ENCODE data around the gene ZNF33B.
A peak's percentile ranks its signal among the peaks of the same experiment; 100 is the strongest.
"Not testable (repeated sequence)": the region's sequence is repeated elsewhere in the genome, so short reads cannot be mapped to it uniquely, and the experiment has no call there.

Gene ZNF33B

DNA sequence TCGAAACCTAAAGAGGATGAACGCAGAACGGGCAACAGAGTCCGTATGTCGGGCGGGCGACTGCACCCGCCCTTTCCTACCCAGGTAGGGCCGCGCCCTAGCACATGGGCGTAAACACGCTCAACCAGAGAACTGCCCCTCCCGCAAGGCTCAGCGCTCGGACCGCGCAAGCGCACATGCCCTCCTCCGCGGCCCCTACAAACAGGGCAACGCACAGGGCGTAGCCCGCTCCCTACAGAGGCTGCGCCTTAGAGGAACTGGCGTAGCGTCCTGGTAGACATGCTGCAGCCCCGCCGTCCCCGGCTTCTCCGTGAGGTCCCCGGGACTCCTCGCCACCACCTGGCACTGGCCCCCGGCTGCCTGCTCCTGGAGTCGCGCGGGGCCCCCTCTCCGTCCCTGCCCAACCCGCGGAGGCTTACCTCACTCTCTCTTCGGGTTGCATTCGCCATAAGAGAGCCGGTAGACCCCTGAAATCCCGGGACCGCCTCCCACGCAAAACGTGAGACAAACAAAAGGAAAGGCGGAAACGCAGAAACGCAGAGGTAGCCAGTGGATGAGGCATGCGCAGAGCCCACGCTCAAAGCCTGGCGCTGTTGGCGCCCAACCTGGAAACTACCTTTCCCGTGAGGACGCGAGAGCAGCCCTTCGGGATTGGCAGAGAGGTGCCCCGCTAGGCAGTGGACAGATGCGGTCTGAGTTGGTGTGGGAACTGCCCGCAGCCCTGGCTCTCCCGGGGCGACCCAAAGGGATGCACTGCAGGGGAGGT, at the start of gene ZNF33B:
Gene ZNF33B (minus strand): TSS at position 516 of the 766 bp plus-strand sequence. CDS start 1,642 bp downstream, outside the sequence.
- H3K4me3 Mint-ChIP-seq: peak within 1 kb of the TSS; percentile 94
- peaks cover 23% of the 10 kb centered on the region for H3K4me1 Mint-ChIP-seq
- peak; percentile 98 for ATAC-seq
- no peaks in the 10 kb centered on the region for H3K9me3 Mint-ChIP-seq
- peak within 1 kb of the TSS; percentile 97 for H3K27ac Mint-ChIP-seq
- DNase-seq (ENCODE audit: low spot score in 2 of 2): peak; percentile 93 to 97
- peaks cover 8% of the 10 kb centered on the region for H3K36me3 Mint-ChIP-seq

DNA sequence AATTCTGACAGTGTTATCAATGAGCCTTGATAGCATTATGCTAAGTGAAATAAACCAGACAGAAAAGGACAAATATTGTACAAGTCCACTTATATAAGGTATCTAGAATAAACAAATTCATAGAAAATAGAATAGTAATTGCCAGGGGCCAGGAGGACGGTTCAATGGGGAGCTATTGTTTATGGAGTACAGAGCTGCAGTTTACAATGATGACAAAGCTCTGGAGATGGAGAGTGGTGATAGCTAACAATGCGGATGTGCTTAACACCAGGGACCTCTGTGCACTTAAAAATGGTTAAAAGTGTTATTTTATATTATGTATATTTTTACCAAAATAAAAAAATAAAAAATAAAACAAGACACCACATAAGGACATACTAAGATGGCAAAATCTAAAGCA, 46.1 kb upstream of the ZNF33B start:
- DNase-seq (ENCODE audit: low spot score in 2 of 2) (no peak), ATAC-seq (no peak)
- no peaks in the 10 kb centered on the region for H3K4me1 Mint-ChIP-seq
- no peak overlapping the region for H3K27ac Mint-ChIP-seq
- H3K36me3 Mint-ChIP-seq: no peaks in the 10 kb centered on the region
- no peak overlapping the region for H3K4me3 Mint-ChIP-seq
- H3K9me3 Mint-ChIP-seq: no peaks in the 10 kb centered on the region

DNA sequence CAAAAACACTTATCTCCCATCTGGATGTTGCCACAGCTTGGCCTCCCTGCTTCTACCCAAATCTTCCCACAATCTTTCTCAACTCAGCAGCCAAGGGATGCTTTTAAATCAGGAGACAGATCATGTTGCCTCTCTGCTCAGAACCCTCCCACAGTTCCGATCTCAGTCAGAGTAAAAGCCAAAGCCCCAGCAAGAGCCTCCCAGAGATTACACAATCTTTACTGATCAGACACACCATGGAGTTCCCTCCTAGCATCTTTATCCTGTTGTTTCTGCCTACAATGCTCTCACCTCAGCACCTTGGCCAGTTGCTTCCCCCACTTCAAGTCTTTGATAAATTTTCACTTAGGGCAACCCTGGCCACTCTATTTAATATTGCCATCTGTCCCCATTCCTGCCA, 41.9 kb upstream of the ZNF33B start:
- ATAC-seq: no peak
- no peak overlapping the region for H3K4me3 Mint-ChIP-seq

DNA sequence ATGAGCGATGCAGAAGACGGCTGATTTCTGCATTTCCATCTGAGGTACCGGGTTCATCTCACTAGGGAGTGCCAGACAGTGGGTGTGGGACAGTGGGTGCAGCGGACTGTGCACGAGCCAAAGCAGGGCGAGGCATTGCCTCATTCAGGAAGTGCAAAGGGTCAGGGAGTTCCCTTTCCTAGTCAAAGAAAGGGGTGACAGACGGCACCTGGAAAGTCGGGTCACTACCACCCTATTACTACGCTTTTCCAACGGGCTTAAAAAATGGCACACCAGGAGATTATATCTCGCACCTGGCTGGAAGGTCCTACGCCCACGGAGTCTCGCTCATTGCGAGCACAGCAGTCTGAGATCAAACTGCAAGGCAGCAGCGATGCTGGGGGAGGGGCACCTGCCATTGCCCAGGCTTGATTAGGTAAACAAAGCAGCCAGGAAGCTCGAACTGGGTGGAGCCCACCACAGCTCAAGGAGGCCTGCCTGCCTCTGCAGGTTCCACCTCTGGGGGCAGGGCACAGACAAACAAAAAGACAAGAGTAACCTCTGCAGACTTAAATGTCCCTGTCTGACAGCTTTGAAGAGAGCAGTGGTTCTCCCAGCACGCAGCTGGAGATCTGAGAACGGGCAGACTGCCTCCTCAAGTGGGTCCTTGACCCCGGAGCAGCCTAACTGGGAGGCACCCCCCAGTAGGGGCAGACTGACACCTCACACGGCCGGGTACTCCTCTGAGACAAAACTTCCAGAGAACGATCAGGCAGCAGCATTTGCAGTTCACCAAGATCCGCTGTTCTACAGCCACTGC, 27.0 kb upstream of the ZNF33B start:
- H3K27ac Mint-ChIP-seq; H3K4me1 Mint-ChIP-seq; H3K9me3 Mint-ChIP-seq; ATAC-seq; H3K36me3 Mint-ChIP-seq; DNase-seq (ENCODE audit: low spot score in 2 of 2): not testable (repeated sequence)
- H3K4me3 Mint-ChIP-seq: peak overlapping the region; percentile 35

More for the DNA sequence above, 41.9 kb upstream of the ZNF33B start:
- Mint-ChIP-seq H3K4me1 (no peaks in the 10 kb centered on the region), H3K27ac (no peak overlapping the region), H3K36me3 (no peaks in the 10 kb centered on the region), H3K9me3 (peaks cover 2% of the 10 kb centered on the region)
- DNase-seq (ENCODE audit: low spot score in 2 of 2): no peak

DNA sequence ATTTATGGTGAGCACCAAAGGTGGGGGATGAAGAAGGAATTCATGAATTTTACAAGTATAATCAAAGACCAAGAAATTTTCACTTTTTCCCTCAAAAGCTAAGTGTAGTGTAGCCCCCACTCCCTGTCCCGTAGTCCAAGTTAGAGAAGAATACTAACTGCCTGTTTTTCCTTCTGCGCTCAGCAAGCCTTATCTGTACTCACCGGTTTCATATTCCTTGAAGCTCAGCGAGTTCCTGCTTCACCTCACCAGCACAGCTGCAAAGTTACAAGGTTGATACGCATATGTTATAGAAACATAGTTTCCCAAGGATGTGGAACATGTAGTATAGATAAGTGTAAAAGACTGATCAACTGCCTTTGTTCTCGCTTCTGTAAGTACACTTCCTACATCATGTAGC, 16.0 kb upstream of the ZNF33B start:
- Mint-ChIP-seq H3K4me1 (no peaks in the 10 kb centered on the region), H3K36me3 (no peaks in the 10 kb centered on the region), H3K9me3 (no peaks in the 10 kb centered on the region), H3K27ac (no peak overlapping the region), H3K4me3 (no peak overlapping the region)
- DNase-seq (ENCODE audit: low spot score in 2 of 2): no peak
- no peak for ATAC-seq

DNA sequence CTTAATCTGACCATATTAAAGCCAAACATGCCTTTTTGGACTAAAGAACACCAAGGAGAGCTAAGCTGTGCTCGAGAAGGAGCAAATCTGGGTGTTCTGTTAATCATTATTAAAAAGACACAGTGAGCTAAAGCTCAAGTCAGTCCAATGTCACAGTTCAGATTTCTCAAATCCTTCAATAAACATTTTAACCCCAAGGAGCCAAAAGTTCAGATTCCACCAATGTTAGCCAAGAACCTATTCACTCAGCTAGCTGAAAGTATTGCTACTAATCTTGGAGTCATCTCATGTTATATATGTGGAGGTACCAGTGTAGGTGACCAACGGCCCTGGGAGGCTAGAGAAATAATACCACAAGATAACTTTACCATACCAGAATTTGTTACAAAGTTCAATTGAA, 14.5 kb upstream of the ZNF33B start:
- ATAC-seq (no peak), DNase-seq (ENCODE audit: low spot score in 2 of 2) (no peak)
- no peaks in the 10 kb centered on the region for H3K36me3 Mint-ChIP-seq
- H3K4me3 Mint-ChIP-seq: no peak overlapping the region
- no peak overlapping the region for H3K27ac Mint-ChIP-seq
- no peaks in the 10 kb centered on the region for H3K4me1 Mint-ChIP-seq
- no peaks in the 10 kb centered on the region for H3K9me3 Mint-ChIP-seq

DNA sequence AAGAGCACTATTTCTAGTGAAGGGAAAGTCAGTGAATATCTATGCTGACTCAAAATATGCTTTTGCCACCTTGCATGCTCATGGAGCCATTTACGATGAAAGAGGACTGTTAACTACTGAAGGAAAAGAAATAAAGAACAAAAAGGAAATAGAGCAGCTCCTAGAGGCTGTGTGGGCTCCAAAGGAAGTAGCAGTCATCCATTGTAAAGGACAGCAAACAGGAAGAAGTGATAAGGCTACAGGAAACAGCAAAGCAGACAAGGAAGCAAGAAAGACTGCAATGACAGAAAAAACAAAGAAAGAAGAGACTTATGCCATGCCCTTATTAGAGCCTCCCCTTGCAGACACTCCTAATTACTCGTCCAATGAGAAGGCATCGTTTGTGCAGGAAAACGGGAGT, 12.0 kb upstream of the ZNF33B start:
- Mint-ChIP-seq H3K36me3 (no peaks in the 10 kb centered on the region), H3K4me1 (no peaks in the 10 kb centered on the region), H3K27ac (no peak overlapping the region), H3K4me3 (no peak overlapping the region), H3K9me3 (no peaks in the 10 kb centered on the region)
- no peak for DNase-seq (ENCODE audit: low spot score in 2 of 2)
- no peak for ATAC-seq

DNA sequence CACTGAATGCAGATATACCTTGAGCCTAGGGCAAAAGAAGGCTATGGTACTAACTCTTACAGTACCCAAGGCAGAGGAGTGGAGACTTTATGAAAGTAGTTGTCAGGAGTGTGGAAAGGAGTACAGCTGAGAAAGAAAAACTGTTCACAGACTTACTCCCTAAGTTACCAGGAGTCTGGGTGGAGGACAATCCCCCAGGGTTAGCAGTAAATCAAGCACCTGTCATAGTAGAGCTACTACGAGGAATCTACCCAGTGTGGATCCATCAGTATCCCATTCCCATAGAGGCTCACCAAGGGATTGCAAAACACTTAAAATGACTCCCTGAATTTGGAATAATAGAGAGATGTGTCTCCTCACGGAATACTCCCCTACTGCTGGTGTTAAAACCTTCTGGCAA, 10.1 kb upstream of the ZNF33B start:
- no peaks in the 10 kb centered on the region for H3K9me3 Mint-ChIP-seq
- DNase-seq (ENCODE audit: low spot score in 2 of 2) (no peak), ATAC-seq (no peak)
- H3K4me1 Mint-ChIP-seq: no peaks in the 10 kb centered on the region
- H3K4me3 Mint-ChIP-seq: no peak overlapping the region
- H3K36me3 Mint-ChIP-seq: no peaks in the 10 kb centered on the region
- H3K27ac Mint-ChIP-seq: no peak overlapping the region

DNA sequence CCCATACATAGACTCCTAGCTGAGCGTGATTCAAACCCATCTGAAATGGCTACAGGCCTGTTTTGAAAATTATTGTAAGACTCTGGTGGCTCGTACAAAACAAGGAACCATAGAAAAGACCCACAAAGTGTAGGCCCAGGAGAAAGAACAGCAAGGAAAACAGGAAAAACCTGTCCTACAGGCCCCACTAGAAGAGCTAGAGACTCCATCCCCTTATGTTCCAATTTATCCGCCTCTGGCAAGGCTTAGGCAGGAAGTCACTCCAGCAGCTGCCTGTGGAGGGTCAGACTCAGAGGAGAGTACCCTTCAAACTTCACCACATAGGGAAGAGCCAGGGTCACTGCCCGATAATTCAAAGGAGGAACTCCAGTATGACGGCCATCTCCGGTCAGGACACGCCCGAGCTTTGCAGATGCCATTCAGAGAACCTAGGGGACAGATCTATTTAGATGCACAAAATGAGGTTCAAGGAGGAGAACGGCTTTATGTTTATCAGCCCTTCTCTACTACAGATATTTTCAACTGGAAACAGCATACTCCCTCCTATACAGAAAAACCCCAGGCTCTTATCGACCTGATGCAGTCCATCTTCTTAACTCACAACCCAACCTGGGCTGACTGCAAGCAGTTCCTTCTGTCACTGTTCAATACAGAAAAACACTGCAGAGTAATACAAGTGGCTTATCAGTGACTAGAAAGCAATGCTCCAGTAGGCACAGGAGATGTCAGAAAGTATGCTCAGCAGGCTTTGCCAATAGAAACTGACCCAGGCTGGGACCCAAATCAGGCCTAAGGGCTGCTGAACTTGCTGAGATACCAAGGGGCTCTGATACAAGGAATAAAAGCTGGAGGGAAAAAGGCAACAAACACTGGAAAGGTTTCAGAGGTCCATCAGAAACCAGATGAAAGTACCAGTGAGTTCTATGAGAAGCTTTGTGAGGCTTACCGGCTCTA, 8.6 kb upstream of the ZNF33B start:
- Mint-ChIP-seq H3K9me3 (no peaks in the 10 kb centered on the region), H3K27ac (no peak overlapping the region), H3K36me3 (no peaks in the 10 kb centered on the region), H3K4me1 (no peaks in the 10 kb centered on the region), H3K4me3 (no peak overlapping the region)
- ATAC-seq (no peak), DNase-seq (ENCODE audit: low spot score in 2 of 2) (no peak)

DNA sequence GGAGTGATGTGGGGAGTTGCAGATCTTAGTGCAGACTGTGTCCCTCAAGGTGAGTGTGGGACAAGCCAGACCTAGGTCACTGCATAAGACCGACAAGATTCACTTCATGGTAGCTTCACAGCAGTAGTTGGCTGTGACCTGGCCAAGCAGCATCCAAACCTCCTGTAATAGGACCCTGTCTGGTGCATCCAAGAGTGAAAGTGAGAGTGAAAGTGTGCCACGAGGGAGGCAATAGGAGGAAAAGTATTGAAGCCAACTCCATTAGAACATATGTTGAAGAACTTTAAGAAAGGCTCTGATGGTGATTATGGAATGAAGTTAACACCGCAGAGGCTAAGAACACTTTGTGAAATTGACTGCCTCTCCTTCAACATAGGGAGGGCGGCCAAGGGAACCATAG, 7.8 kb upstream of the ZNF33B start:
- H3K9me3 Mint-ChIP-seq: no peaks in the 10 kb centered on the region
- H3K36me3 Mint-ChIP-seq: no peaks in the 10 kb centered on the region
- DNase-seq (ENCODE audit: low spot score in 2 of 2): no peak
- no peak for ATAC-seq
- H3K4me3 Mint-ChIP-seq: no peak overlapping the region
- H3K27ac Mint-ChIP-seq: no peak overlapping the region
- no peaks in the 10 kb centered on the region for H3K4me1 Mint-ChIP-seq

DNA sequence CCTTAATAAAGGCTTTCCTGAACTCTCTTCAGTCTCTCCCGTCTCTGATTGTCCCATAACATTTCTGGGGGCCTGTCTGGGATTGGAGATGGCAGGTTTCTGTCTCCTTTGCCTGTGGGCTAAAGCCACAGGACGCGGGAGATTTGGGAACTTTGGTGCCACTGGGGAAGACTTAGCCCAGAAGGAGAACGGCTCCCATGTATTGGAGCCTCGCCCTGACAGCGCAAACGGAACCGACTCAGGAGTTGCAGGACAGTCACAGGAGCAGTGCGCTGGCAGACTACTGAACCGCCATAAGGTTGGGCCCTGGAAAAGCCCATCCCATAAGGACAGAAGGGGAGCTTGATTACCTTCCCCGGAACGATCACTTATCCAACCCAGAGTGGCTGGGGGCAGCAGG, 7.1 kb upstream of the ZNF33B start:
- DNase-seq (ENCODE audit: low spot score in 2 of 2): no peak
- ATAC-seq: no peak
- no peaks in the 10 kb centered on the region for H3K4me1 Mint-ChIP-seq
- no peaks in the 10 kb centered on the region for H3K36me3 Mint-ChIP-seq
- H3K4me3 Mint-ChIP-seq: no peak overlapping the region
- no peak overlapping the region for H3K27ac Mint-ChIP-seq
- no peaks in the 10 kb centered on the region for H3K9me3 Mint-ChIP-seq

DNA sequence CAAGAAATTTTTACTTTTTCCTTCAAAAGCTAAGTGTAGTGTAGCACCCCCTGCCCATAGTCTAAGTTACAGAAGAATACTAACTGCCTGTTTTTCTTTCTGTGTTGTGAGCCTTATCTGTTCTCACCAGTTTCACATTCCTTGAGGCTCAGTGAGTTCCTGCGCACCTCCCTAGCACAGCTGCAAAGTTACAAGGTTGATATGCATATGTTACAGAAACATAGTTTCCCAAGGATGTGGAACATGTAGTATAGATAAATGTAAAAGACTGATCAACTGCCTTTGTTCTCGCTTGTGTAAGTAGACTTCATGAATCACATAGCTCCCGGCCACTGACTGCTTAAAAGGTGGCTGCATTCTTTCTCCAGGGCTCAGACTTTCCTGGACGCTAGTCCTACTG, 6.7 kb upstream of the ZNF33B start:
- Mint-ChIP-seq H3K36me3 (no peaks in the 10 kb centered on the region), H3K9me3 (no peaks in the 10 kb centered on the region), H3K4me3 (no peak overlapping the region), H3K4me1 (no peaks in the 10 kb centered on the region), H3K27ac (no peak overlapping the region)
- DNase-seq (ENCODE audit: low spot score in 2 of 2) (no peak), ATAC-seq (no peak)

DNA sequence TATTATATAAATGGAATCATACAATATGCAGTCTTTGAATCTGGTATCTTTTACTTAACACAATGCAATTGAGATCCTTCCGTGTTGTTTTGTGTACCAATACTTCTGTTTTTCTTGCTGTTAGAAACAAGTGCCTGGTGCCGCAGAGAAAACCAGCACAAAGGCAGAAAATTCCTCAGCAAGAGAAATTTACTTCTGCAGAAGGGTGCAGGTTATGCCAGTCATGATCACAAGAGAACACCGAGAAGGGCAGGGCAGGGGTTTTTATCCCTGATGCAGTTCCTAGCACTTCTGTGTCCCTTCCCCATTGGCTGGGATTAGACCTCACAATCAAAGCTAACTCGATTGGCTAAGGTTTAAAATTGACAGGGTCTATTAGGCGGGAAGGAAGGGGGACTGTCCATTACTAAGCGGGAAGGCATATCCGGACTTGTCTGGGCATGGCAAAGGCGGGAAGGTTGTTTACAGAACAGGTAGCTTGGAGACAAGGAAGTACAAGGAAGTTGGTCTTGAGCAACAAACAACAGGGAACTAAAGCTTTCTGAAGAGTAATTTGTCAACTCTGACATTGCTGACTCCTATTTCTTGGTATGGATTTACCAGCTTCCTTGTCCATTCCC, 2.4 kb upstream of the ZNF33B start:
- Mint-ChIP-seq H3K27ac (no peak overlapping the region), H3K4me3 (no peak overlapping the region), H3K36me3 (peaks cover 8% of the 10 kb centered on the region), H3K4me1 (peaks cover 12% of the 10 kb centered on the region), H3K9me3 (no peaks in the 10 kb centered on the region)
- DNase-seq (ENCODE audit: low spot score in 2 of 2) (no peak), ATAC-seq (no peak)

DNA sequence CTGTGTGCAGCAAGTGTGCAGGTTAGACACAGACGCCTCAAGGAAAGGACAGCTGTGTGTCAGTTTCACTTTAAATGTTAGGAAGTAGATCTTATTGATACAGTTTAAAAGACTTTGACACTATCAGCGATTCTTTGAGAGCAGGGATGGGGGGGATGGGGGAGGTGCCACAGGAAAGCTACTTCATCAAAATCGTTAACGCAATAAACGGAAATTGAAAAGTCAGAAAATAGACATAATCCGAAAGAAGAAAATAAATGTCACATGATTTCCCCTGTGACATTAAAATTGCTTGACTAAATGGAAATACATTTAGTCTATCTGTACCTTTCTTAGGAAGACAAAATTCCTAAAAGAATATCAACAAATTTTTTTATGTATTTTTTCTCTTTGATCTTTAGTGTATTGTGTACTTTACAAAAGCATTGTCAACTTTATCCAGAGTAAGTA, 476 bp upstream of the ZNF33B start:
- ATAC-seq (no peak), DNase-seq (ENCODE audit: low spot score in 2 of 2) (no peak)
- H3K27ac Mint-ChIP-seq: peak overlapping the region; percentile 97
- H3K9me3 Mint-ChIP-seq: no peaks in the 10 kb centered on the region
- H3K4me3 Mint-ChIP-seq: peak overlapping the region; percentile 94
- H3K4me1 Mint-ChIP-seq: peaks cover 20% of the 10 kb centered on the region
- H3K36me3 Mint-ChIP-seq: peaks cover 8% of the 10 kb centered on the region

DNA sequence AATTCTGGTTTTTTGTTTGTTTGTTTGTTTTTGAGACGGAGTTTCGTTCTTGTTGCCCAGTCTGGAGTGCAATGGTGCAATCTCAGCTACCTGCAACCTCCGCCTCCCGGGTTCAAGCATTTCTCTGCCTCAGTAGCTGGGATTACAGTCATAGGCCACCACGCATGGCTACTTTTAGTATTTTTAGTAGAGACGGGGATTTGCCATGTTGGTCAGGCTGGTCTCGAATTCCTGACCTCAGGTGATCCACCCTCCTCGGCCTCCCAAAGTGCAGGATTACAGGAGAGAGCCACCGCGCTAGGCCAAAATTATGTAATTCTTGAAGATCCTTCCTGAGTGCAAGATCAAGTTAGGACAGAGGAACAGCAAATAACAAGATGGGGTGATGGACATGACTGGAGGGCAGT, 719 bp downstream of the ZNF33B start:
- ATAC-seq (no peak), DNase-seq (ENCODE audit: low spot score in 2 of 2) (no peak)
- Mint-ChIP-seq H3K4me1 (peaks cover 23% of the 10 kb centered on the region), H3K4me3 (peak overlapping the region; percentile 94), H3K36me3 (peaks cover 12% of the 10 kb centered on the region), H3K9me3 (no peaks in the 10 kb centered on the region), H3K27ac (peak overlapping the region; percentile 97)

Data from stimulated activated effector memory CD8-positive, alpha-beta T cell treated with anti-CD3 and anti-CD28 coated beads, Interleukin-12 subunit alpha, Interleukin-12 subunit beta, amount 100 ng/mL, for 72 hours (primary cell).